GOT3 (cell line): Measurements from ENCODE around the gene ASRGL1.
"Not testable (repeated sequence)": the region's sequence is repeated elsewhere in the genome, so short reads cannot be mapped to it uniquely, and the experiment has no call there.

Experiments used
- DNase-seq: peaks from one replicate; lab custom pipeline; 2025; ENCODE audit warnings: mixed read lengths; lab: John Stamatoyannopoulos, UW

The ASRGL1 gene

GRCh38 chr11:62352355-62353336, 15.4 kb downstream of the ASRGL1 start:
- DNase-seq, result no peak

- DNase-seq, result no peak
Measured at GRCh38 chr11:62353841-62354240, 16.6 kb downstream of the ASRGL1 start.

GRCh38 chr11:62358273-62358672, 21.0 kb downstream of the ASRGL1 start:
- DNase-seq, result no peak

GRCh38 chr11:62359475-62359874, 22.2 kb downstream of the ASRGL1 start:
- no peak for DNase-seq

- no peak for DNase-seq
Measured at GRCh38 chr11:62360685-62361084, 23.4 kb downstream of the ASRGL1 start.

- not testable (repeated sequence) for DNase-seq
Measured at GRCh38 chr11:62368861-62369477, 31.7 kb downstream of the ASRGL1 start.

GRCh38 chr11:62370743-62371440, 33.6 kb downstream of the ASRGL1 start:
- DNase-seq, result no peak

- DNase-seq, result no peak
Measured at GRCh38 chr11:62372871-62373270, 35.6 kb downstream of the ASRGL1 start.

- DNase-seq, result no peak
Measured at GRCh38 chr11:62373464-62374119, 36.3 kb downstream of the ASRGL1 start.

- DNase-seq, result no peak
Measured at GRCh38 chr11:62374801-62375200, 37.6 kb downstream of the ASRGL1 start.

GRCh38 chr11:62378459-62379063, 41.3 kb downstream of the ASRGL1 start:
- not testable (repeated sequence) for DNase-seq

- DNase-seq, result not testable (repeated sequence)
Measured at GRCh38 chr11:62379586-62379985, 42.3 kb downstream of the ASRGL1 start.

GRCh38 chr11:62380821-62381245, 43.6 kb downstream of the ASRGL1 start:
- DNase-seq, result not testable (repeated sequence)

GRCh38 chr11:62383822-62384221, 46.6 kb downstream of the ASRGL1 start:
- DNase-seq, result no peak

- not testable (repeated sequence) for DNase-seq
Measured at GRCh38 chr11:62386083-62386482, 48.8 kb downstream of the ASRGL1 start.

GRCh38 chr11:62387381-62387780, 50.1 kb downstream of the ASRGL1 start:
- DNase-seq, result no peak

GRCh38 chr11:62388999-62389398, 51.8 kb downstream of the ASRGL1 start:
- DNase-seq, result no peak

- DNase-seq, result no peak
Measured at GRCh38 chr11:62390237-62390636, 53.0 kb downstream of the ASRGL1 start.

- DNase-seq, result no peak
Measured at GRCh38 chr11:62390722-62391121, 53.5 kb downstream of the ASRGL1 start.

GRCh38 chr11:62391642-62392425, 54.6 kb downstream of the ASRGL1 start:
- DNase-seq, result no peak

- DNase-seq, result no peak
Measured at GRCh38 chr11:62392506-62392905, 55.3 kb downstream of the ASRGL1 start.
